Ishikawa (cell line): ENCODE results near the gene RAB37.
A peak's percentile ranks its signal among the peaks of the same experiment; 100 is the strongest.

Experiments
- CEBPB ChIP-seq: IDR thresholded peaks from 2 replicates; pipeline ENCODE4 v1.6.1; 2012
- CREB1 ChIP-seq: IDR thresholded peaks from 2 replicates; pipeline ENCODE4 v1.6.1; 2012; ENCODE audit warnings: low read depth
- RAD21 ChIP-seq: IDR thresholded peaks from 2 replicates; pipeline ENCODE4 v1.6.1; 2012; ENCODE audit warnings: low read depth
- YY1 ChIP-seq: IDR thresholded peaks from 2 replicates; pipeline ENCODE4 v1.6.1; 2012; ENCODE audit warnings: low read depth
- TF ChIP-seq, protein P1 (sequence below): IDR thresholded peaks from 2 replicates; pipeline ENCODE4 v1.6.1; 2012
- TF ChIP-seq, protein P2 (sequence below): IDR thresholded peaks from 2 replicates; pipeline ENCODE4 v1.6.1; 2012; ENCODE audit warnings: low read depth, mild to moderate bottlenecking
- TF ChIP-seq, protein P3 (sequence below): IDR thresholded peaks from 2 replicates; pipeline ENCODE4 v1.6.1; 2012

DNA sequence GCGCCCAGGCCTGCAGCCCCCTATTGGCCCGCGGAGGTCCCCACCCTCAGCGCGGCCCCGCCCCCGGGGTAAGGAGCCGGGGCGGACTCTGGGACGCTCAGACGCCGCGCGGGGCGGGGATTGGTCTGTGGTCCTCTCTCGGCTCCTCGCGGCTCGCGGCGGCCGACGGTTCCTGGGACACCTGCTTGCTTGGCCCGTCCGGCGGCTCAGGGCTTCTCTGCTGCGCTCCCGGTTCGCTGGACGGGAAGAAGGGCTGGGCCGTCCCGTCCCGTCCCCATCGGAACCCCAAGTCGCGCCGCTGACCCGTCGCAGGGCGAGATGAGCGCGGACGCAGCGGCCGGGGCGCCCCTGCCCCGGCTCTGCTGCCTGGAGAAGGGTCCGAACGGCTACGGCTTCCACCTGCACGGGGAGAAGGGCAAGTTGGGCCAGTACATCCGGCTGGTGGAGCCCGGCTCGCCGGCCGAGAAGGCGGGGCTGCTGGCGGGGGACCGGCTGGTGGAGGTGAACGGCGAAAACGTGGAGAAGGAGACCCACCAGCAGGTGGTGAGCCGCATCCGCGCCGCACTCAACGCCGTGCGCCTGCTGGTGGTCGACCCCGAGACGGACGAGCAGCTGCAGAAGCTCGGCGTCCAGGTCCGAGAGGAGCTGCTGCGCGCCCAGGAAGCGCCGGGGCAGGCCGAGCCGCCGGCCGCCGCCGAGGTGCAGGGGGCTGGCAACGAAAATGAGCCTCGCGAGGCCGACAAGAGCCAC lies 11.6 kb downstream of the RAB37 start, which contains the start of gene NHERF1:
- TF ChIP-seq CEBPB (no peak), RAD21 (peak; percentile 22; the same call in 1 of the 2 replicates), CREB1 (no peak), YY1 (no peak)
- TF ChIP-seq, protein P1, sequence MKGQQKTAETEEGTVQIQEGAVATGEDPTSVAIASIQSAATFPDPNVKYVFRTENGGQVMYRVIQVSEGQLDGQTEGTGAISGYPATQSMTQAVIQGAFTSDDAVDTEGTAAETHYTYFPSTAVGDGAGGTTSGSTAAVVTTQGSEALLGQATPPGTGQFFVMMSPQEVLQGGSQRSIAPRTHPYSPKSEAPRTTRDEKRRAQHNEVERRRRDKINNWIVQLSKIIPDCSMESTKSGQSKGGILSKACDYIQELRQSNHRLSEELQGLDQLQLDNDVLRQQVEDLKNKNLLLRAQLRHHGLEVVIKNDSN = no peak
- TF ChIP-seq, protein P2, sequence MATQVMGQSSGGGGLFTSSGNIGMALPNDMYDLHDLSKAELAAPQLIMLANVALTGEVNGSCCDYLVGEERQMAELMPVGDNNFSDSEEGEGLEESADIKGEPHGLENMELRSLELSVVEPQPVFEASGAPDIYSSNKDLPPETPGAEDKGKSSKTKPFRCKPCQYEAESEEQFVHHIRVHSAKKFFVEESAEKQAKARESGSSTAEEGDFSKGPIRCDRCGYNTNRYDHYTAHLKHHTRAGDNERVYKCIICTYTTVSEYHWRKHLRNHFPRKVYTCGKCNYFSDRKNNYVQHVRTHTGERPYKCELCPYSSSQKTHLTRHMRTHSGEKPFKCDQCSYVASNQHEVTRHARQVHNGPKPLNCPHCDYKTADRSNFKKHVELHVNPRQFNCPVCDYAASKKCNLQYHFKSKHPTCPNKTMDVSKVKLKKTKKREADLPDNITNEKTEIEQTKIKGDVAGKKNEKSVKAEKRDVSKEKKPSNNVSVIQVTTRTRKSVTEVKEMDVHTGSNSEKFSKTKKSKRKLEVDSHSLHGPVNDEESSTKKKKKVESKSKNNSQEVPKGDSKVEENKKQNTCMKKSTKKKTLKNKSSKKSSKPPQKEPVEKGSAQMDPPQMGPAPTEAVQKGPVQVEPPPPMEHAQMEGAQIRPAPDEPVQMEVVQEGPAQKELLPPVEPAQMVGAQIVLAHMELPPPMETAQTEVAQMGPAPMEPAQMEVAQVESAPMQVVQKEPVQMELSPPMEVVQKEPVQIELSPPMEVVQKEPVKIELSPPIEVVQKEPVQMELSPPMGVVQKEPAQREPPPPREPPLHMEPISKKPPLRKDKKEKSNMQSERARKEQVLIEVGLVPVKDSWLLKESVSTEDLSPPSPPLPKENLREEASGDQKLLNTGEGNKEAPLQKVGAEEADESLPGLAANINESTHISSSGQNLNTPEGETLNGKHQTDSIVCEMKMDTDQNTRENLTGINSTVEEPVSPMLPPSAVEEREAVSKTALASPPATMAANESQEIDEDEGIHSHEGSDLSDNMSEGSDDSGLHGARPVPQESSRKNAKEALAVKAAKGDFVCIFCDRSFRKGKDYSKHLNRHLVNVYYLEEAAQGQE = no peak
- TF ChIP-seq, protein P3, sequence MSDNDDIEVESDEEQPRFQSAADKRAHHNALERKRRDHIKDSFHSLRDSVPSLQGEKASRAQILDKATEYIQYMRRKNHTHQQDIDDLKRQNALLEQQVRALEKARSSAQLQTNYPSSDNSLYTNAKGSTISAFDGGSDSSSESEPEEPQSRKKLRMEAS = peak; percentile 66
